ENCODE measurements around the gene CCDC9.

- TF ChIP-seq CTCF (IDR thresholded peaks at IDR 0.05; ENCODE audit: low read depth, low read length, missing input control), result no peak
- no peak for TF ChIP-seq SP1 (IDR thresholded peaks at IDR 0.05)
- no peak for TF ChIP-seq RAD21 (IDR thresholded peaks at IDR 0.05)
These were observed 13.0 kb upstream of the CCDC9 start for GRCh38 chr19:47243364-47243775.
